Stimulated activated CD8-positive, alpha-beta memory T cell treated with anti-CD3 and anti-CD28 coated beads, Interleukin-12 subunit alpha, Interleukin-12 subunit beta, amount 100 ng/mL, for 24 hours (primary cell): ENCODE data around the gene WWP2.
"Not testable (repeated sequence)": the region's sequence is repeated elsewhere in the genome, so short reads cannot be mapped to it uniquely, and the experiment has no call there.

Experiments used
- DNase-seq: peaks from one replicate; pipeline ENCODE4 v3.0.0-alpha.2; 2020; ENCODE audit errors: extremely low read depth

Gene WWP2

GRCh38 chr16:69830534-69831211 is 68.5 kb downstream of the WWP2 start:
- DNase-seq = no peak

GRCh38 chr16:69831212-69832123 is 69.3 kb downstream of the WWP2 start:
- DNase-seq = no peak

GRCh38 chr16:69833357-69834282 is 71.5 kb downstream of the WWP2 start:
- no peak for DNase-seq

- no peak for DNase-seq
Measured at GRCh38 chr16:69834807-69835466, 72.8 kb downstream of the WWP2 start.

GRCh38 chr16:69836257-69836656 is 74.1 kb downstream of the WWP2 start:
- no peak for DNase-seq

- DNase-seq = no peak
Measured at GRCh38 chr16:69837380-69837779, 75.2 kb downstream of the WWP2 start.

- DNase-seq = no peak
Measured at GRCh38 chr16:69838489-69838888, 76.4 kb downstream of the WWP2 start.

GRCh38 chr16:69839240-69839688 is 77.1 kb downstream of the WWP2 start:
- DNase-seq = no peak

GRCh38 chr16:69839798-69840409 is 77.8 kb downstream of the WWP2 start:
- DNase-seq = no peak

- no peak for DNase-seq
Measured at GRCh38 chr16:69840975-69841374, 78.8 kb downstream of the WWP2 start.

- DNase-seq = no peak
Measured at GRCh38 chr16:69844441-69844840, 82.3 kb downstream of the WWP2 start.

GRCh38 chr16:69845181-69845580 is 83.0 kb downstream of the WWP2 start:
- no peak for DNase-seq

- DNase-seq = no peak
Measured at GRCh38 chr16:69847643-69848042, 85.5 kb downstream of the WWP2 start.

- DNase-seq = no peak
Measured at GRCh38 chr16:69848637-69849545, 86.8 kb downstream of the WWP2 start.

GRCh38 chr16:69851491-69852240 is 89.5 kb downstream of the WWP2 start:
- no peak for DNase-seq

- DNase-seq = no peak
Measured at GRCh38 chr16:69852815-69853214, 90.7 kb downstream of the WWP2 start.

GRCh38 chr16:69853481-69853880 is 91.3 kb downstream of the WWP2 start:
- no peak for DNase-seq

GRCh38 chr16:69854776-69855175 is 92.6 kb downstream of the WWP2 start:
- not testable (repeated sequence) for DNase-seq

- DNase-seq = no peak
Measured at GRCh38 chr16:69855592-69855991, 93.5 kb downstream of the WWP2 start.
